ENCODE measurements around the gene HIVEP3. TPM values are rescaled to one million over a fixed set of nuclear protein-coding genes. Genes with fewer than 3 reads are reported as not detected.

The HIVEP3 gene
- total RNA-seq, 4 donors from 2014 or later = 1.4 to 3.0 (median 2.3) TPM

- 92% methylated on average over 9 of the region's 15 CpGs for WGBS
These were observed 397.6 kb downstream of the HIVEP3 start for GRCh38 chr1:41520951-41521752.

GRCh38 chr1:41519667-41520066 is 399.1 kb downstream of the HIVEP3 start:
- 91% methylated on average over 5 of the region's 5 CpGs for WGBS
- Histone ChIP-seq H3K4me3 (no peak overlapping the region), H3K9me3 (no peaks in the 10 kb centered on the region), H3K4me1 (peaks cover 18 to 23% (median 21%) of the 10 kb centered on the region in 4 donors), H3K36me3 (peaks cover 0 to 5% (median 0%) of the 10 kb centered on the region in 4 donors), H3K27ac (replicated peaks in 1 of 4) (no peak overlapping the region), H3K27me3 (no peaks in the 10 kb centered on the region)
- no peak for DNase-seq (ENCODE audit: extremely low spot score)
- TF ChIP-seq EP300 (IDR thresholded peaks at IDR 0.05) = no peak
- no peak for TF ChIP-seq POLR2AphosphoS5 (IDR thresholded peaks at IDR 0.05)
- no peak for TF ChIP-seq CTCF (IDR thresholded peaks at IDR 0.05)
- no peak for TF ChIP-seq POLR2A (IDR thresholded peaks at IDR 0.05; ENCODE audit: low read depth)
- intact Hi-C loops (cut with DNase I) = loop anchor here (5.0 kb wide), 2 partner anchors 87 to 252 kb away; no protein-coding TSS in a partner anchor

More at GRCh38 chr1:41520951-41521752, 397.6 kb downstream of the HIVEP3 start:
- TF ChIP-seq POLR2AphosphoS5 (IDR thresholded peaks at IDR 0.05) (no peak), EP300 (IDR thresholded peaks at IDR 0.05) (no peak), POLR2A (IDR thresholded peaks at IDR 0.05; ENCODE audit: low read depth) (no peak), CTCF (IDR thresholded peaks at IDR 0.05) (no peak)
- Histone ChIP-seq H3K27ac (replicated peaks in 1 of 4) (no peak overlapping the region), H3K36me3 (peaks cover 0 to 5% (median 0%) of the 10 kb centered on the region in 4 donors), H3K27me3 (no peaks in the 10 kb centered on the region), H3K9me3 (no peaks in the 10 kb centered on the region), H3K4me1 (peaks cover 9 to 12% (median 10%) of the 10 kb centered on the region in 4 donors), H3K4me3 (no peak overlapping the region)
- intact Hi-C loops (cut with DNase I) = no loop called here
- DNase-seq (ENCODE audit: extremely low spot score) = no peak

- DNase-seq (ENCODE audit: extremely low spot score) = no peak
- intact Hi-C loops (cut with DNase I) = loop anchor here (5.0 kb wide), 2 partner anchors 86 to 251 kb away; no protein-coding TSS in a partner anchor
- no peaks in the 10 kb centered on the region for H3K36me3 ChIP-seq
- TF ChIP-seq CTCF (IDR thresholded peaks at IDR 0.05) (no peak), POLR2AphosphoS5 (IDR thresholded peaks at IDR 0.05) (no peak), EP300 (IDR thresholded peaks at IDR 0.05) (no peak), POLR2A (IDR thresholded peaks at IDR 0.05; ENCODE audit: low read depth) (no peak)
- no peak overlapping the region for H3K4me3 ChIP-seq
- no peaks in the 10 kb centered on the region for H3K9me3 ChIP-seq
- no peak overlapping the region for H3K27ac ChIP-seq (replicated peaks in 1 of 4)
- H3K27me3 ChIP-seq = no peaks in the 10 kb centered on the region
- WGBS = 88% methylated on average over 5 of the region's 5 CpGs
- peaks cover 18 to 23% (median 21%) of the 10 kb centered on the region in 4 donors for H3K4me1 ChIP-seq
These were observed 400.3 kb downstream of the HIVEP3 start for GRCh38 chr1:41518471-41518870.

- intact Hi-C loops (cut with DNase I) = loop anchor here (5.0 kb wide), 2 partner anchors 85 to 250 kb away; no protein-coding TSS in a partner anchor
- Histone ChIP-seq H3K4me1 (peaks cover 18 to 23% (median 21%) of the 10 kb centered on the region in 4 donors), H3K27me3 (no peaks in the 10 kb centered on the region), H3K36me3 (peaks cover 0 to 8% (median 0%) of the 10 kb centered on the region in 4 donors), H3K27ac (replicated peaks in 1 of 4) (peak overlapping the region in 1 of 4 donors; percentile 61), H3K9me3 (no peaks in the 10 kb centered on the region), H3K4me3 (peak overlapping the region in 2 of 4 donors; percentile 54 to 55)
- DNase-seq (ENCODE audit: extremely low spot score) = no peak
- TF ChIP-seq POLR2AphosphoS5 (IDR thresholded peaks at IDR 0.05) (no peak), POLR2A (IDR thresholded peaks at IDR 0.05; ENCODE audit: low read depth) (no peak), CTCF (IDR thresholded peaks at IDR 0.05) (no peak), EP300 (IDR thresholded peaks at IDR 0.05) (no peak)
- 76% methylated on average over 3 of the region's 3 CpGs for WGBS
These were observed 401.7 kb downstream of the HIVEP3 start for GRCh38 chr1:41517062-41517438.
